ENCODE results near the gene SMTN. TPM values are rescaled to one million over a fixed set of nuclear protein-coding genes. Genes with fewer than 3 reads are reported as not detected.
A peak's percentile ranks its signal among the peaks of the same experiment; 100 is the strongest.
"Not testable (repeated sequence)": the region's sequence is repeated elsewhere in the genome, so short reads cannot be mapped to it uniquely, and the experiment has no call there.

SMTN gene
- total RNA-seq, result 210 and 293 TPM in 2 replicates
- polyA plus RNA-seq (2012), result 66.0 TPM

GRCh38 chr22:31080848-31081649 lies at the start of gene SMTN:
SMTN (plus strand) TSS chr22:31081318; CDS start chr22:31083259, 1,941 bp downstream.
- DNase-seq (ENCODE audit: low read depth), result peak; percentile 94

- peak; percentile 51 for DNase-seq (ENCODE audit: low read depth)
Observed at GRCh38 chr22:31036671-31037550, 44.2 kb upstream of the SMTN start.

- DNase-seq (ENCODE audit: low read depth), result no peak
Observed at GRCh38 chr22:31038686-31039085, 42.4 kb upstream of the SMTN start.

- DNase-seq (ENCODE audit: low read depth), result no peak
Observed at GRCh38 chr22:31039393-31039792, 41.7 kb upstream of the SMTN start.

- no peak for DNase-seq (ENCODE audit: low read depth)
Observed at GRCh38 chr22:31040542-31041398, 40.3 kb upstream of the SMTN start.

- peak; percentile 8 for DNase-seq (ENCODE audit: low read depth)
Observed at GRCh38 chr22:31044262-31044861, 36.8 kb upstream of the SMTN start.

- DNase-seq (ENCODE audit: low read depth), result no peak
Observed at GRCh38 chr22:31045900-31046538, 35.1 kb upstream of the SMTN start.

GRCh38 chr22:31046539-31047226 lies 34.4 kb upstream of the SMTN start:
- peak; percentile 11 for DNase-seq (ENCODE audit: low read depth)

GRCh38 chr22:31048570-31048969 lies 32.5 kb upstream of the SMTN start:
- no peak for DNase-seq (ENCODE audit: low read depth)

GRCh38 chr22:31049815-31050420 lies 31.2 kb upstream of the SMTN start:
- DNase-seq (ENCODE audit: low read depth), result no peak

GRCh38 chr22:31055117-31055634 lies 25.9 kb upstream of the SMTN start:
- no peak for DNase-seq (ENCODE audit: low read depth)

GRCh38 chr22:31055635-31056159 lies 25.4 kb upstream of the SMTN start:
- DNase-seq (ENCODE audit: low read depth), result peak; percentile 80

GRCh38 chr22:31056986-31057599 lies 24.0 kb upstream of the SMTN start:
- no peak for DNase-seq (ENCODE audit: low read depth)

- not testable (repeated sequence) for DNase-seq (ENCODE audit: low read depth)
Observed at GRCh38 chr22:31059663-31060062, 21.5 kb upstream of the SMTN start.

GRCh38 chr22:31062566-31063230 lies 18.4 kb upstream of the SMTN start:
- no peak for DNase-seq (ENCODE audit: low read depth)

- no peak for DNase-seq (ENCODE audit: low read depth)
Observed at GRCh38 chr22:31064369-31064768, 16.7 kb upstream of the SMTN start.

GRCh38 chr22:31068970-31069369 lies 12.1 kb upstream of the SMTN start:
- DNase-seq (ENCODE audit: low read depth), result no peak
